GM06990 (cell line): ENCODE measurements around the gene STAB1.

Experiments
- DNase-seq: peaks from one replicate; pipeline ENCODE4 v3.0.0-alpha.2; 2011; ENCODE audit not compliant: insufficient read length; ENCODE audit errors: extremely low read depth
- H3K27me3 ChIP-seq: replicated peaks from 2 replicates; pipeline ENCODE4 v1.6.0; 2011; ENCODE audit warnings: low read length; ENCODE audit not compliant: control insufficient read depth, insufficient read depth
- H3K36me3 ChIP-seq: 2 replicates; pipeline ENCODE4 v1.5.1; 2011; ENCODE audit warnings: low read length; ENCODE audit not compliant: control insufficient read depth, insufficient read depth
- H3K4me3 ChIP-seq: replicated peaks from 2 replicates; pipeline ENCODE4 v1.5.1; 2011; ENCODE audit warnings: low read depth, mild to moderate bottlenecking, control low read depth, low read length
- TF ChIP-seq, protein P1 (sequence below): IDR thresholded peaks from 2 replicates; pipeline ENCODE4 v1.5.1; 2011; ENCODE audit warnings: low read length, control low read depth, mild to moderate bottlenecking, inconsistent platforms; ENCODE audit not compliant: insufficient read depth, poor library complexity, severe bottlenecking

Gene STAB1

GRCh38 chr3:52479037-52479876 lies 15.9 kb upstream of the STAB1 start:
- TF ChIP-seq, protein P1, sequence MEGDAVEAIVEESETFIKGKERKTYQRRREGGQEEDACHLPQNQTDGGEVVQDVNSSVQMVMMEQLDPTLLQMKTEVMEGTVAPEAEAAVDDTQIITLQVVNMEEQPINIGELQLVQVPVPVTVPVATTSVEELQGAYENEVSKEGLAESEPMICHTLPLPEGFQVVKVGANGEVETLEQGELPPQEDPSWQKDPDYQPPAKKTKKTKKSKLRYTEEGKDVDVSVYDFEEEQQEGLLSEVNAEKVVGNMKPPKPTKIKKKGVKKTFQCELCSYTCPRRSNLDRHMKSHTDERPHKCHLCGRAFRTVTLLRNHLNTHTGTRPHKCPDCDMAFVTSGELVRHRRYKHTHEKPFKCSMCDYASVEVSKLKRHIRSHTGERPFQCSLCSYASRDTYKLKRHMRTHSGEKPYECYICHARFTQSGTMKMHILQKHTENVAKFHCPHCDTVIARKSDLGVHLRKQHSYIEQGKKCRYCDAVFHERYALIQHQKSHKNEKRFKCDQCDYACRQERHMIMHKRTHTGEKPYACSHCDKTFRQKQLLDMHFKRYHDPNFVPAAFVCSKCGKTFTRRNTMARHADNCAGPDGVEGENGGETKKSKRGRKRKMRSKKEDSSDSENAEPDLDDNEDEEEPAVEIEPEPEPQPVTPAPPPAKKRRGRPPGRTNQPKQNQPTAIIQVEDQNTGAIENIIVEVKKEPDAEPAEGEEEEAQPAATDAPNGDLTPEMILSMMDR, result no peak
- Histone ChIP-seq H3K4me3 (no peak overlapping the region), H3K36me3 (peaks cover 33% of the 10 kb centered on the region), H3K27me3 (no peaks in the 10 kb centered on the region)
- no peak for DNase-seq

DNA sequence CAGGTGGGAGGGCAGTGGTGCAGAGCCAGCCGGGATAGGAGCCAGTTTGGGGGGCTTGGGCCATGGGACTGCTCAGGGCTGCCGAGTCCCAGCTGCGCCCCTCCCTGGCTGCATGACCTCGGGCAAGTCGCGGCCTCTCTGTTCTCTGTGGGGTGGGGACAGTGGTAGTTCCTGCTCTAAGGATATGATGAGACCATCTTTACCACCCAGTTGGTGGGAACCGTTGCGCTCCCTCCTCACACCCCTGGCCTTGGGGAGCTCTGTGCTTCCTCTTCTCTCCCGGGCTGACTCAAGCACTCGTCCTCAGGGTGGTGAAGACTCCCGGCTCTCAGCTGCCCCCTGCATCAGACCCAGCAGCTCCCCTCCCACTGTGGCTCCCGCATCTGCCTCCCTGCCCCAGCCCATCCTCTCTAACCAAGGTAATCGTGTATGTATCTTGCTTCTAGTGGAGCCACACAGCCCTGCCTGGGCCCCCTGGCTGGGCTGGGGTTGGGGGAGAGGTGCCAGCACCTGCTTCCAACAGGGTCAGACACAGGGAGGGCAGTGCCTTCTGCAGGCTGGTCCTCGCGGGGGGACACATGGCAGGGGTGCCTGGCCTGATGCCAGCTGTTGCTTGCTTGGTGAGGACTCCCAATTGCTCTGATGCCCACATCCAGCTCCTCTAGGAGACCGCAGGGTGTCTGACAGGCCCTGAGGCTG lies 15.1 kb upstream of the STAB1 start:
- H3K27me3 ChIP-seq, result no peaks in the 10 kb centered on the region
- peaks cover 35% of the 10 kb centered on the region for H3K36me3 ChIP-seq
- DNase-seq, result no peak
- TF ChIP-seq, protein P1, result no peak
- no peak overlapping the region for H3K4me3 ChIP-seq

DNA sequence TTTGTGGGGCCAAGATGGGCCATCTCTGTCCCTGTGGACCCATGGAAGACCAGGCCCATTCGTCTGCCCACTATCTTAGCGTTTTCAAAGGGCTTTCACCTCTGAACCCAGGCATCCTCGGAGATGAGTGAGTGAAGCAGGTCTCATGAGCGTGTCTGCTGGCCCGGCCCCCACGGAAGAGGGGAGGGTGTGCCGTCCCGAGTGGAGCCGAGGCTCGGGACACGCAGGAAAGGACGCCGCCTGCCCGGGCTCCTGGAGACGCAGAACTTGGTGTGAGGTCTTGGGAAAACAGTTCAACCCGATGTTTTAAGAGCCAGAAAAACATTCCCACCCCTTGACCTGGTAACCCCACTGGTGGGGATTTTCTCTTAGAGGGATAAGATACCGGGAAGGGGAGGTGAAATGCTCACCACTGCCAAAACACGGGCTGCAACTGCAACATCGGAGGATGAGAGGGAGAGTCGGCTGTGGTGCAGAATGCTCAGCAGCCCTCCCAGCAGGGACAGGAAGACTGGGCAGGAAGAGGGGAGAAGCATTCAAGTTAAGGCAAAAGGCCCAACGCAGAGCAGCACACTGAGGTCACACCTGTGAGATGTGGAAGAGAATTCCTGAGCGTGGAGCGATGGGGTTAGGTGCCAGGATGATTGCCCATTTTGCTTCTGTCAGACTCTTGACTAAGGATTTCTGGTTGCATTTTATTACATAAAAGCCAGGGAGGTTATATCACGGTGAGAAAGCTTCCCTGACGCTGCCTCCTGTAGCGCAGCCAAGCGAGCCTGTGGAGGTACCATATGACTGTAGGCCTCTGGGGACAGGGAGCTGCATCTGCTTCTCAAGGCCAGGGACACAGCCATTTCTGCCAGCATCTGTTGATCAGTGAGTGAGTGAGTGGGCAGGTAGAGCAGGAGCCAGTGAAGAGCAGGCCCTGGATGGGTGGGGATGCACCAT lies 14.1 kb upstream of the STAB1 start:
- peaks cover 37% of the 10 kb centered on the region for H3K36me3 ChIP-seq
- TF ChIP-seq, protein P1, result no peak
- H3K27me3 ChIP-seq, result no peaks in the 10 kb centered on the region
- no peak for DNase-seq
- no peak overlapping the region for H3K4me3 ChIP-seq

GRCh38 chr3:52481819-52482521 lies 13.2 kb upstream of the STAB1 start:
- peaks cover 39% of the 10 kb centered on the region for H3K36me3 ChIP-seq
- no peak overlapping the region for H3K4me3 ChIP-seq
- TF ChIP-seq, protein P1, result peak; percentile 43
- no peak for DNase-seq
- H3K27me3 ChIP-seq, result no peaks in the 10 kb centered on the region

DNA sequence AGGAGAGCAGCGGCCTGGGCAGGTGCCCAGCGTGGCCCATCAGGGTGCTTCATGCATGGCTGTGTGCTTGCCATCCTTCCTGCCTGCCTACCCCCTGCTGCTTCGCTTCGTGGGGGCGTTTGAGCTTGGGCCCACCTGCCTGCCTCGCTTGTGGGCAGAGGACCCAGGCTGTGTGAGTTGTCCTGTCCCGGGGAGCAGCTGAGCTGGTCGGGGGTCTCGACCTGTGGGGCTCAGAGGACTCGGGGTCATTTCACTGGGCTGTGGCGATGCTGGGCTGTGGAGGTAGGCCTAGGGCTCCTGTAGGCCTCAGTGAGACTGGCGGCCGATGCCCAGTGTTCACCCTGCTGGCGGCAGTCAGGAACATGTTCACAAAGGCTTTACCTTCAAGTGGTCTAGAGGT lies 12.1 kb upstream of the STAB1 start:
- Histone ChIP-seq H3K4me3 (no peak overlapping the region), H3K36me3 (peaks cover 39% of the 10 kb centered on the region), H3K27me3 (no peaks in the 10 kb centered on the region)
- TF ChIP-seq, protein P1, result no peak
- no peak for DNase-seq
